Erythroblast (primary cell): ENCODE data around the gene KIAA1549.

Experiments used
- GATA1 ChIP-seq: IDR thresholded peaks from 2 replicates; pipeline ENCODE4 v1.6.1; 2011; ENCODE audit warnings: low read depth, mild to moderate bottlenecking, control low read depth, low read length, moderate library complexity
- POLR2A ChIP-seq: IDR thresholded peaks from 2 replicates; pipeline ENCODE4 v1.6.1; 2011; ENCODE audit warnings: mild to moderate bottlenecking, low read length

DNA sequence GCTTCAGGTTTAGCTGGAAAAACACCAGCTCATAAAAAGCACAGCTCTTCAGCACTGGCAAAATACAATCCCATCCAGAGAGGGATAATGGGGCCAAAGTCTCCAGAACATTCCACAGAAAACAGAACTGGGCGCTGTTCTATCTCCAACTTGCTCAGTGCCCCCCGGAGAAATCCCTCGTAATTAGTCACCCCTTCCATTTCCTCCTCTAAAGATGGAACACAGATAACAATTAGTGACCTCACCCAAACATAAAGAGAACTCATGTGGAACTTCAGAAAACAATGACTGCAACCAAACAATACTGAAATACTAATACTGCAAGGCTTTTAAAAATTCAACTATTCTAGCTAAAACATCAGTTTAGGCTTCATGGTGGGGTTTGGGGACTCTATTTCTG lies 46.3 kb downstream of the KIAA1549 start:
- TF ChIP-seq POLR2A: no peak
- TF ChIP-seq GATA1: no peak
